Mesendoderm (in vitro differentiated cells): ENCODE measurements around the gene TMEM229B.

Experiments
- DNase-seq: peaks from one replicate; pipeline ENCODE4 v3.0.0; 2013
- H2AK5ac ChIP-seq: 2 replicates; pipeline ENCODE4 v1.6.1; 2013; ENCODE audit warnings: low read length, inconsistent platforms
- H2BK120ac ChIP-seq: 2 replicates; pipeline ENCODE4 v1.6.1; 2013; ENCODE audit warnings: low read depth, mild to moderate bottlenecking, low read length, moderate library complexity, mixed read lengths
- H2BK15ac ChIP-seq: replicated peaks from 2 replicates; pipeline ENCODE4 v1.6.1; 2013; ENCODE audit warnings: low read depth, mild to moderate bottlenecking, moderate library complexity
- H2BK5ac ChIP-seq: 2 replicates; pipeline ENCODE4 v1.6.1; 2013; ENCODE audit warnings: low read length, inconsistent platforms
- H3K18ac ChIP-seq: 2 replicates; pipeline ENCODE4 v1.6.1; 2013; ENCODE audit warnings: mild to moderate bottlenecking, low read length, mixed read lengths
- H3K23ac ChIP-seq: one replicate; pipeline ENCODE4 v1.6.1; 2013; ENCODE audit warnings: low read length
- H3K27ac ChIP-seq: 2 replicates; pipeline ENCODE4 v1.5.1; 2013; ENCODE audit warnings: low read depth, mild to moderate bottlenecking, inconsistent platforms, low read length, moderate library complexity
- H3K27me3 ChIP-seq: 2 replicates; pipeline ENCODE4 v1.6.1; 2013; ENCODE audit warnings: low read length, control low read depth, mild to moderate bottlenecking, inconsistent platforms; ENCODE audit not compliant: insufficient read depth, poor library complexity
- H3K36me3 ChIP-seq: 2 replicates; pipeline ENCODE4 v1.6.1; 2013; ENCODE audit warnings: low read length, inconsistent platforms; ENCODE audit not compliant: control insufficient read depth, insufficient read depth
- H3K4ac ChIP-seq: one replicate; pipeline ENCODE4 v1.6.1; 2013; ENCODE audit warnings: low read depth, mild to moderate bottlenecking, low read length, moderate library complexity
- H3K4me1 ChIP-seq: 2 replicates; pipeline ENCODE4 v1.6.1; 2013; ENCODE audit warnings: low read depth, low read length, inconsistent platforms; ENCODE audit not compliant: control insufficient read depth
- H3K4me2 ChIP-seq: 2 replicates; pipeline ENCODE4 v1.6.1; 2013; ENCODE audit warnings: low read length
- H3K4me3 ChIP-seq: 2 replicates; pipeline ENCODE4 v1.5.1; 2013; ENCODE audit warnings: mild to moderate bottlenecking, low read length
- H3K56ac ChIP-seq: one replicate; pipeline ENCODE4 v1.6.1; 2013; ENCODE audit warnings: low read length
- H3K79me1 ChIP-seq: 2 replicates; pipeline ENCODE4 v1.6.1; 2013; ENCODE audit warnings: low read length, inconsistent platforms
- H3K79me2 ChIP-seq: 2 replicates; pipeline ENCODE4 v1.6.1; 2013; ENCODE audit warnings: mild to moderate bottlenecking, low read length; ENCODE audit not compliant: control insufficient read depth, insufficient read depth
- H3K9ac ChIP-seq: 2 replicates; pipeline ENCODE4 v1.6.1; 2013; ENCODE audit warnings: low read length, inconsistent platforms
- H4K5ac ChIP-seq: one replicate; pipeline ENCODE4 v1.6.1; 2013; ENCODE audit warnings: low read length
- H4K8ac ChIP-seq: one replicate; pipeline ENCODE4 v1.6.1; 2013; ENCODE audit warnings: low read depth, mild to moderate bottlenecking, control low read depth, low read length, moderate library complexity
- WGBS: extraction: QIAGEN DNeasy Blood & Tissue Kit; methylation state at CpG from one replicate; pipeline ENCODE4 v1.1.7; 2013; ENCODE audit warnings: low lambda C conversion rate, missing lambda C conversion rate; ENCODE audit not compliant: insufficient coverage; ENCODE audit errors: extremely low coverage; 5-methylcytosine and 5-hydroxymethylcytosine counted together

The TMEM229B gene

GRCh38 chr14:67426983-67427606 lies 61.4 kb downstream of the TMEM229B start:
- no CpG with 5 or more reads among the region's 30 CpGs for WGBS
- H2BK15ac ChIP-seq, result no peak overlapping the region
- H3K9ac ChIP-seq, result peak overlapping the region; percentile 20
- no peak overlapping the region for H3K23ac ChIP-seq
- no peaks in the 10 kb centered on the region for H3K79me1 ChIP-seq
- peak overlapping the region; percentile 65 for H4K8ac ChIP-seq
- no peaks in the 10 kb centered on the region for H3K36me3 ChIP-seq
- no peak overlapping the region for H3K4me2 ChIP-seq
- no peak overlapping the region for H3K4ac ChIP-seq
- no peaks in the 10 kb centered on the region for H3K27me3 ChIP-seq
- H3K4me1 ChIP-seq, result no peaks in the 10 kb centered on the region
- H3K18ac ChIP-seq, result peak overlapping the region; percentile 65
- H3K27ac ChIP-seq, result no peak overlapping the region
- H3K79me2 ChIP-seq, result no peaks in the 10 kb centered on the region
- H2BK5ac ChIP-seq, result no peak overlapping the region
- peak; percentile 91 for DNase-seq
- H2BK120ac ChIP-seq, result no peak overlapping the region
- no peak overlapping the region for H3K4me3 ChIP-seq
- H2AK5ac ChIP-seq, result no peak overlapping the region
- H3K56ac ChIP-seq, result peak overlapping the region; percentile 38
- H4K5ac ChIP-seq, result no peak overlapping the region

- H4K8ac ChIP-seq, result no peak overlapping the region
- H3K79me2 ChIP-seq, result no peaks in the 10 kb centered on the region
- H3K4me3 ChIP-seq, result no peak overlapping the region
- H4K5ac ChIP-seq, result no peak overlapping the region
- no peak overlapping the region for H3K4me2 ChIP-seq
- H3K27ac ChIP-seq, result no peak overlapping the region
- no peak overlapping the region for H2AK5ac ChIP-seq
- no peak overlapping the region for H3K56ac ChIP-seq
- WGBS, result no CpG with 5 or more reads among the region's 8 CpGs
- no peak overlapping the region for H3K9ac ChIP-seq
- DNase-seq, result no peak
- H2BK5ac ChIP-seq, result no peak overlapping the region
- H3K27me3 ChIP-seq, result no peaks in the 10 kb centered on the region
- no peak overlapping the region for H2BK120ac ChIP-seq
- H2BK15ac ChIP-seq, result no peak overlapping the region
- no peaks in the 10 kb centered on the region for H3K79me1 ChIP-seq
- H3K18ac ChIP-seq, result no peak overlapping the region
- no peaks in the 10 kb centered on the region for H3K4me1 ChIP-seq
- no peaks in the 10 kb centered on the region for H3K36me3 ChIP-seq
- no peak overlapping the region for H3K23ac ChIP-seq
- H3K4ac ChIP-seq, result no peak overlapping the region
These were observed 62.4 kb downstream of the TMEM229B start for GRCh38 chr14:67426161-67426560.

DNA sequence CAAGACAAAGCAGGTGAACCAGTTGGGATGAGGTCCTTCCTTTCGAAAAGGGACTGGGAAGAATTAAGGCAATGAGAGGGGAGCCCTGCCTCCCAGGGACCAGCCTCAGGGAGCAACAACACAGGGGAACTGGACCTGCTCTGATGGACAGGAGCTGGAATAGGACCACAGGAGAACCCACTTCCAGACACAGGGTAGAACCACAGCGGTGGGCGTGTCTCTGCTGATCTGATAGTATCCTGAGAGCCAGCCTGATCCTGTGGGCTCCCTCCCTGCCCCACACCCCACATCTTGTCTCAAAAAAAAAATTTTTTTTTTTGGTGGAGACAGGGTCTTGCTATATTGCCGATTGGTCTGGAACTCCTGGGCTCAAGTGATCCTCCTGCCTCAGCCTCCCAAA lies 62.9 kb downstream of the TMEM229B start:
- H4K8ac ChIP-seq, result no peak overlapping the region
- H3K79me2 ChIP-seq, result no peaks in the 10 kb centered on the region
- H3K27me3 ChIP-seq, result no peaks in the 10 kb centered on the region
- H3K9ac ChIP-seq, result no peak overlapping the region
- H2BK120ac ChIP-seq, result no peak overlapping the region
- no peak overlapping the region for H3K23ac ChIP-seq
- no peak overlapping the region for H4K5ac ChIP-seq
- H3K36me3 ChIP-seq, result no peaks in the 10 kb centered on the region
- no peak overlapping the region for H3K18ac ChIP-seq
- no peak overlapping the region for H3K27ac ChIP-seq
- no peak overlapping the region for H3K56ac ChIP-seq
- H3K4me1 ChIP-seq, result no peaks in the 10 kb centered on the region
- no peak overlapping the region for H2BK5ac ChIP-seq
- no peak overlapping the region for H3K4me2 ChIP-seq
- no peaks in the 10 kb centered on the region for H3K79me1 ChIP-seq
- H2AK5ac ChIP-seq, result no peak overlapping the region
- WGBS, result no CpG with 5 or more reads among the region's 4 CpGs
- no peak overlapping the region for H2BK15ac ChIP-seq
- no peak for DNase-seq
- no peak overlapping the region for H3K4ac ChIP-seq
- no peak overlapping the region for H3K4me3 ChIP-seq

- H3K27ac ChIP-seq, result no peak overlapping the region
- H2BK5ac ChIP-seq, result no peak overlapping the region
- H3K4ac ChIP-seq, result no peak overlapping the region
- no peaks in the 10 kb centered on the region for H3K27me3 ChIP-seq
- no peak overlapping the region for H4K5ac ChIP-seq
- H3K4me3 ChIP-seq, result no peak overlapping the region
- no peak overlapping the region for H2BK120ac ChIP-seq
- H4K8ac ChIP-seq, result no peak overlapping the region
- H3K4me2 ChIP-seq, result no peak overlapping the region
- H3K9ac ChIP-seq, result no peak overlapping the region
- H2BK15ac ChIP-seq, result no peak overlapping the region
- no peak overlapping the region for H3K23ac ChIP-seq
- no CpG with 5 or more reads among the region's 3 CpGs for WGBS
- no peak overlapping the region for H2AK5ac ChIP-seq
- no peak for DNase-seq
- no peaks in the 10 kb centered on the region for H3K79me1 ChIP-seq
- H3K4me1 ChIP-seq, result no peaks in the 10 kb centered on the region
- H3K36me3 ChIP-seq, result no peaks in the 10 kb centered on the region
- no peaks in the 10 kb centered on the region for H3K79me2 ChIP-seq
- no peak overlapping the region for H3K18ac ChIP-seq
- H3K56ac ChIP-seq, result no peak overlapping the region
These were observed 64.0 kb downstream of the TMEM229B start for GRCh38 chr14:67424539-67424938.

- Histone ChIP-seq H2AK5ac (no peak overlapping the region), H3K23ac (no peak overlapping the region), H3K56ac (no peak overlapping the region), H3K79me2 (no peaks in the 10 kb centered on the region), H3K4ac (no peak overlapping the region), H3K79me1 (no peaks in the 10 kb centered on the region), H3K27ac (no peak overlapping the region), H3K18ac (no peak overlapping the region), H2BK5ac (no peak overlapping the region), H3K36me3 (no peaks in the 10 kb centered on the region), H3K9ac (no peak overlapping the region), H3K27me3 (no peaks in the 10 kb centered on the region), H3K4me2 (no peak overlapping the region), H4K5ac (no peak overlapping the region), H2BK15ac (no peak overlapping the region), H2BK120ac (no peak overlapping the region), H3K4me3 (no peak overlapping the region), H3K4me1 (no peaks in the 10 kb centered on the region), H4K8ac (no peak overlapping the region)
- DNase-seq, result no peak
- no CpG with 5 or more reads among the region's 2 CpGs for WGBS
These were observed 65.1 kb downstream of the TMEM229B start for GRCh38 chr14:67423424-67423823.
